Neuron (in vitro differentiated cells): ENCODE data around the gene PIAS1.
"Not testable (repeated sequence)": the region's sequence is repeated elsewhere in the genome, so short reads cannot be mapped to it uniquely, and the experiment has no call there.

Experiments used
- H2AFZ ChIP-seq: one replicate; pipeline ENCODE4 v1.6.1; 2013; ENCODE audit warnings: low read depth, mild to moderate bottlenecking, inconsistent platforms, low read length, moderate library complexity
- H3K27me3 ChIP-seq: one replicate; pipeline ENCODE4 v1.6.1; 2013; ENCODE audit warnings: low read length; ENCODE audit not compliant: insufficient read depth
- H3K36me3 ChIP-seq: one replicate; pipeline ENCODE4 v1.6.1; 2013; ENCODE audit warnings: low read length; ENCODE audit not compliant: insufficient read depth
- H3K4me1 ChIP-seq: one replicate; pipeline ENCODE4 v1.6.1; 2013; ENCODE audit warnings: low read length; ENCODE audit not compliant: insufficient read depth
- H3K4me3 ChIP-seq: 2 replicates; pipeline ENCODE4 v1.5.1; 2013; ENCODE audit warnings: mild to moderate bottlenecking, low read length, moderate library complexity
- H3K9me3 ChIP-seq: one replicate; pipeline ENCODE4 v1.6.1; 2013; ENCODE audit warnings: low read length

Gene PIAS1

DNA sequence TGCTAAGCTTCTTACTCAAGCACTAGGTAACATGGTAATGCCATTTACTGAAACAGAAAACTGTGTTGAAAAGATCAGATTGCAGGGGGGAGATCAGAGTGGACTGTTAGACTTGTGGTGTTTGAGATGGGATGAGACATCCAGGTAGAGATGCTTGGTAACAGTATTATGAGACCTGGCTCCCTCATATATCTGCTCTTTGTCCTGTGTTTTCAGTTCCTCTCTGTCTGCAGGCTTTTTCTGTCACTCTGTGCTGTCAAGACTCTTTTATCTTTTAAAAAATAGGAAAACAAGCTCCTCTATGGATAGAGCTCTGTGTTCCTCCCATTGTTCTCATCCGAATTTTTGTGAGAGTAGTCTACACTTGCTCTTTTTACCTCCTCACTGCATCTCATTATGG, 103.0 kb downstream of the PIAS1 start:
- H3K9me3 ChIP-seq = peaks cover 2% of the 10 kb centered on the region
- H3K27me3 ChIP-seq = no peaks in the 10 kb centered on the region
- H3K4me1 ChIP-seq = no peaks in the 10 kb centered on the region
- no peak overlapping the region for H3K4me3 ChIP-seq
- H3K36me3 ChIP-seq = peaks cover 40% of the 10 kb centered on the region
- H2AFZ ChIP-seq = no peak overlapping the region

DNA sequence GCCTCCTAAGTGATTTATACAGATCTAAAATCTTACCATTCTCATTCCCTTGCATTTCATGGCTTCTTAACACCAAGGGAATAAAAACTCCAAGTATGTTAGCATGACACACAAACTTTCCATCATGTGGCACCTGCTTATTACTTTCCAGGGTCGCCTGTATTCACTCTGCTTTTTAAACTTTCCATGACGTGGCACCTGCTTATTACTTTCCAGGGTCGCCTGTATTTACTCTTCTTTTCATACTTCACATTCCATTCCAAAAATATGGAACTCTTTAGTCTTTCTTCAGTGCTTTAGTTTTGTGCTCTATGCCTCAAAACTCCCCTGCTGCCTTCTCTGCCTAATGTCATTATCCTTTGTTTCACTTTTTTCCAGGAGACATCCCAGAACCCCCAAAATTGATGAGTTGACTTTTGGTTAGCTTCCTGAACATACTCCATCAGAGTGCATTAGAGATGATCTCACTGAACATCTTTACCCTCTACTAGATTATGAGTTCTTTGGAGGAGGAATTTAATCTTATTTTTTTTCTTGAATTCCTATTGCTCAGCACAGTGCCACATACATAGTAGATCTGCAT, 104.0 kb downstream of the PIAS1 start:
- Histone ChIP-seq H3K36me3 (peaks cover 50% of the 10 kb centered on the region), H2AFZ (no peak overlapping the region), H3K9me3 (peaks cover 2% of the 10 kb centered on the region), H3K4me3 (no peak overlapping the region), H3K27me3 (no peaks in the 10 kb centered on the region), H3K4me1 (no peaks in the 10 kb centered on the region)

DNA sequence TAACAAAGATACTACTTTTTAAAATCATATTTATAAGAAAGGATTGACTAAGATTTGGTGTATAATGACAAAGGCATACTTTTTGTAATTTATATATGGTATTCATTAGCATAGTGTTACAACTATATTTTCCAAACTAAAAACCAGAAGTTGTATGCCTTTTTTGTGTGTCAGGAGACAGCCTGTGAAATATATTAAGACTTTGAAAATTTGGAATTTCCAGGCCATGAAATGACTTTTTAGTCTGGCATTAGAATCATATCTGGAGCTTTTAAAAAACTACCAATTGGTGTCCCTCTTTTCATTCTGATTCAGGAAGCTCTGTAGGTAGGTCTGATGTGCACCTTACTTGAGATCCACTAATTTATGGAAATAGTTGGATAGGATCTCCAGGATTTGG, 109.1 kb downstream of the PIAS1 start:
- H3K4me3 ChIP-seq = no peak overlapping the region
- no peaks in the 10 kb centered on the region for H3K4me1 ChIP-seq
- H3K36me3 ChIP-seq = peaks cover 41% of the 10 kb centered on the region
- H3K9me3 ChIP-seq = peaks cover 2% of the 10 kb centered on the region
- H3K27me3 ChIP-seq = no peaks in the 10 kb centered on the region
- H2AFZ ChIP-seq = no peak overlapping the region

DNA sequence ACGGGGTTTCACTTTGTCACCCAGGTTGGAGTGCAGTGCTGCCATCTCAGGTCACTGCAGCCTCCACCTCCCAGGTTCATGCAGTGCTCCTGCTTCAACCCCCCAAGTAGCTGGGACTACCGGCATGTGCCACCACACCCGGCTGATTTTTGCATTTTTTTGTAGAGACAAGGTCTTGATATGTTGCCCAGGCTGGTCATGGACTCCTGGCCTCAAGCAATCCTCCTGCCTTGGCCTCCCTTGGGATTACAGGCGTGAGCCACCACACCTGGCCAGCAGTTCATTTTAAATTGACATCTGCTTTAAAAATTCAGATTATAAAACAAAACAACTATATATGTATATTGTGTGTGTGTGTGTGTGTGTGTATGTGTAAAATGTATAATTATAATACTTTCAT, 112.7 kb downstream of the PIAS1 start:
- Histone ChIP-seq H3K27me3 (no peaks in the 10 kb centered on the region), H3K36me3 (peaks cover 31% of the 10 kb centered on the region), H2AFZ (no peak overlapping the region), H3K9me3 (no peaks in the 10 kb centered on the region), H3K4me1 (no peaks in the 10 kb centered on the region), H3K4me3 (no peak overlapping the region)

DNA sequence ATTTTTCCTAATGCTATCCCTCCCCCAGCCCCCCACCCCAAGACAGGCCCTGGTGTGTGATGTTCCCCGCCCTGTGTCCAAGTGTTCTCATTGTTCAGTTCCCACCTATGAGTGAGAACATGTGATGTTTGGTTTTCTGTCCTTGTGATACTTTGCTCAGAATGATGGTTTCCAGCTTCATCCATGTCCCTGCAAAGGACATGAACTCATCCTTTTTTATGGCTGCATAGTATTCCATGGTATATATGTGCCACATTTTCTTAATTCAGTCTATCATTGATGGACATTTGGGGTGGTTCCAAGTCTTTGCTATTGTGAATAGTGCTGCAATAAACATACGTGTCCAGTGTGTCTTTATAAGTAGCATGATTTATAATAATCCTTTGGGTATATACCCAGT, 117.9 kb downstream of the PIAS1 start:
- not testable (repeated sequence) for H3K4me1 ChIP-seq, H2AFZ ChIP-seq, H3K27me3 ChIP-seq, H3K9me3 ChIP-seq, H3K4me3 ChIP-seq
- H3K36me3 ChIP-seq = peaks cover 39% of the 10 kb centered on the region

DNA sequence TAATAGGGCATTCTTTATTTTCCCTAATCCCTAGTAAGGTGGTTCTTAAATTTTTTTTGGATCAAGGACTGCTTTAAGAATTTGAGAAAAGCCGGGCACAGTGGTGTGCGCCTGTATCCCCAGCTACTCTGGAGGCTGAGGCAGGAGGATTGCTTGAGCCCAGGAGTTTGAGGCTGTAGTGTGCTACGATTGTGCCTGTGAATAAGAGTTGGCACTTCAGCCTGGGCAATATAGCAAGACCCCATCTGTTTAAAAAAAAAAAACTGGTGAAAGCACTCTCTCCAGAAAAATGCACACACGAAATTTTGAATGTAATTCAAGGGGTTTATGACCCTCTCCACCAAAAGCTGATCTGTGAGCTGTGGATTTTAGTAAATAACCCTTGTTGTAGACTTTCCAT, 119.0 kb downstream of the PIAS1 start:
- Histone ChIP-seq H3K9me3 (no peaks in the 10 kb centered on the region), H3K4me3 (no peak overlapping the region), H3K4me1 (no peaks in the 10 kb centered on the region), H3K27me3 (no peaks in the 10 kb centered on the region), H2AFZ (no peak overlapping the region), H3K36me3 (peaks cover 48% of the 10 kb centered on the region)

DNA sequence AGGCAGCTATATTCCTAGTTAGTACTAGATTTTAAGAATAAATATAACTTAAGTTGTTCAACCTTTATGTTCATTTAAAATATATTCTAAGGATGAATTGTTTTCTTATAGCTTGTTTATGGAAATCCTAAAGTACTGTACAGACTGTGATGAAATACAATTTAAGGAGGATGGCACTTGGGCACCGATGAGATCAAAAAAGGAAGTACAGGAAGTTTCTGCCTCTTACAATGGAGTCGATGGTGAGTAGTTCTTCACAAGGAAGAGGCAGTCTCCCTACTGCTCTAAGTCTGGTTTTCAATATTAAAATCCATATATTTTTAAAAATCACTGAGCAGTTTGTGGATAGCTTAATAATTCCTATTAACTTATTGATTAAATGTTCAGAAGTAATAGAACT, 121.4 kb downstream of the PIAS1 start:
- H3K9me3 ChIP-seq = no peaks in the 10 kb centered on the region
- no peaks in the 10 kb centered on the region for H3K4me1 ChIP-seq
- H3K4me3 ChIP-seq = no peak overlapping the region
- H3K36me3 ChIP-seq = peaks cover 60% of the 10 kb centered on the region
- H3K27me3 ChIP-seq = no peaks in the 10 kb centered on the region
- H2AFZ ChIP-seq = no peak overlapping the region

DNA sequence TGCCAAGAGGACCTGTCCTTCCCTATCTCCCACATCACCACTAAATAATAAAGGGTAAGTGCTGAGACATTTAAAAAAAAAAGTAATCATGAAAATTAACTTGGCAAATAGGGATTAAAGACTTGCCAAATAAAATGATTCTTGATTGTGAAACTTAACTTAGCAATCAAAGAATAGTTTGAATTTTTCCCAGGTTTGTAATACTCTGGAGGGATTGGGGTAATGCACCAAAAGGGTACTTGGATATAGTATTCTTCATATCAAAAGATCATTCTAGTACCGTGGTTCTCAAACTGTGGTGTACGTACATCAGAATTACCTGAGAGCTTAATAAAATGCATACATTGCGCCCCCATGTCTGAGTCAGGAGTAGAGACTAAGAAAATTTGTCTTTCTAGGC, 122.5 kb downstream of the PIAS1 start:
- Histone ChIP-seq H3K4me1 (no peaks in the 10 kb centered on the region), H3K27me3 (no peaks in the 10 kb centered on the region), H3K36me3 (peaks cover 70% of the 10 kb centered on the region), H2AFZ (no peak overlapping the region), H3K4me3 (no peak overlapping the region), H3K9me3 (no peaks in the 10 kb centered on the region)

DNA sequence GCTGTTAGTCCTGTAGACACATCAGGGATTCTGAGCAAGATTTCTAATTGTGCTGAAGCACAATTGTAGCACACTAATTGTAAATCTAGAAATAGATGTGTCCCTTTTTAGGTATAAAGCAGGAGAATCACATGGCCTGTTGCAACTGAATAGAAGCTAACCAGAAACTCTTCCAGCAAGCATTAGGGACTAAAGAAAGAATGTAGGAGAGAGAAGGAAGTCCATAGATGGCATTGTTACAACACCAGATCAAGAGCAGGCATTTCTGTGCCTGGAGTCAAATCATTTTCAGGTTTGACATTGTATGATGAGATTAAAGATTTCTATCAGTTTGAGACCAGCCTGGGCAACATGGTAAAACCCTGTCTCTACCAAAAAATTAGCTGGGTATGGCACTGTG, 123.6 kb downstream of the PIAS1 start:
- peaks cover 77% of the 10 kb centered on the region for H3K36me3 ChIP-seq
- H3K4me3 ChIP-seq = no peak overlapping the region
- H3K9me3 ChIP-seq = no peaks in the 10 kb centered on the region
- H2AFZ ChIP-seq = no peak overlapping the region
- H3K4me1 ChIP-seq = no peaks in the 10 kb centered on the region
- H3K27me3 ChIP-seq = no peaks in the 10 kb centered on the region

DNA sequence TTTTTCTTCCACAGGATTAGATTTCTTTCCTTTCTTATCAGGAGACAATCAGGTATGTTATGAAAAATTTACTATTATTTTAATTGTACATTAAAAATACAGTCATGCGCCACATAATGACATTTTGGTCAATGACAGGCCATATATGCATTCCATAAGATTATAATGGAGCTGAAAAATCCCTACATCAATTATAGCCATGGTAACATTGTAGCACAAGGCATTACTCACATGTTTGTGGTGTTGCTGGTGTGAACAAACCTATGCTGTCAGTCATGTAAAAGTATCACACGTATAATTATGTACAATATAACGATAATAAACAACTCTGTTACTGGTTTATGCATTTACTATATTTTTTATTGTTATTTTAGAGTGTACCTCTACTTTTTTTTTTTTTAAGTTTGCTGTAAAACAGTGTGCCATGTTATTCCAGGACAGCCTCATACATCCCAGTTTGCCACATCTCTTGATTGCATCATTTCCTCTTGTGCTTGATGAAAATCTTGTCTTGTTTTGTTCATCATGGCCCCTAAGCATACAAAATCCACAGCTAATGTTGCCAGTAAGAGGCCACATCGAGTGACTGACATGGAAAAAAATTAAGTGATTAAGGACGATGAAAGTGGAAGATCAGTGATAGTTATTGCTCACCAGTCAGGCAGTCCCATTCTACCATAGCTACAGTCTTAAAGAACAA, 129.7 kb downstream of the PIAS1 start:
- Histone ChIP-seq H3K9me3 (peaks cover 1% of the 10 kb centered on the region), H3K36me3 (peaks cover 81% of the 10 kb centered on the region), H3K4me3 (no peak overlapping the region), H3K27me3 (no peaks in the 10 kb centered on the region), H2AFZ (no peak overlapping the region), H3K4me1 (no peaks in the 10 kb centered on the region)

DNA sequence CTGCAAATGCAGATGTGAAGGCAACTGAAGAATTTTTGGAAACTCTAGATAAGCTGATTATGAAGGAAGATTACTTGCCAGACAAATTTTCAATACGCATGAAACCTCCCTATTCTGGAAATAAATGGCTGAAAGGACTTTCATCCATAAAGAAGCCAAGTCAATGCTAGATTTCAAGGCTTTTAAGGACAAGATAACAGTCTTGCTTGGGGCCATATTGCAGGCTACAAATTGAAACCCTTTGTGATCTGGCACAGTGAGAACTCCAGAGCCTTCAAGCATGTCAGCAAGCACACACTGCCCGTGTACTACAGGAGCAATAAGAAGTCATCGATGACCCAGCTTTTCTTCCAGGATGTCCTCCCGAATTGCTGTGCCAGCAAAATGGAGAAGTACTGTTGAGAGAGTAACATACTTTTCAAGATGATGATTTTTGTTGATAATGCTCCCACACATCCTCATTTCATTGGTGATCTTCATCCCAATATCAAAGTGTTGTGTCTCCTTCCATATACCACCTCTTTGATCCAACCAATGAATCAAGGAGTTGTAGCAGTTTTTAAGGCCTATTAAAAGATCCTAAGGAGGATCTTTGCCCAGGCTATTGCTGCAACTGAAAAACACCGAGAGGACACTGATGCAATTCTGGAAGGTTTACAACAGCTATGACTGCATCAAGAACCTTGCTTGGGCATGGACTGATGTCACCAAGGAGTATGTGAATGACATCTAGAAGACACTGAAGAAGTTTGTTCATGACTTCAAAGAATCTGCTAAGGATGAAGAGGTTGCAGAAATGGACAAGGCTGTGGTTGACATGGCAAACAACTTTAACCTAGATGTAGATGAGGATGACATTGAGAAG, 130.7 kb downstream of the PIAS1 start:
- H2AFZ ChIP-seq = no peak overlapping the region
- H3K9me3 ChIP-seq = peaks cover 1% of the 10 kb centered on the region
- H3K27me3 ChIP-seq = no peaks in the 10 kb centered on the region
- H3K36me3 ChIP-seq = peaks cover 79% of the 10 kb centered on the region
- no peaks in the 10 kb centered on the region for H3K4me1 ChIP-seq
- no peak overlapping the region for H3K4me3 ChIP-seq

DNA sequence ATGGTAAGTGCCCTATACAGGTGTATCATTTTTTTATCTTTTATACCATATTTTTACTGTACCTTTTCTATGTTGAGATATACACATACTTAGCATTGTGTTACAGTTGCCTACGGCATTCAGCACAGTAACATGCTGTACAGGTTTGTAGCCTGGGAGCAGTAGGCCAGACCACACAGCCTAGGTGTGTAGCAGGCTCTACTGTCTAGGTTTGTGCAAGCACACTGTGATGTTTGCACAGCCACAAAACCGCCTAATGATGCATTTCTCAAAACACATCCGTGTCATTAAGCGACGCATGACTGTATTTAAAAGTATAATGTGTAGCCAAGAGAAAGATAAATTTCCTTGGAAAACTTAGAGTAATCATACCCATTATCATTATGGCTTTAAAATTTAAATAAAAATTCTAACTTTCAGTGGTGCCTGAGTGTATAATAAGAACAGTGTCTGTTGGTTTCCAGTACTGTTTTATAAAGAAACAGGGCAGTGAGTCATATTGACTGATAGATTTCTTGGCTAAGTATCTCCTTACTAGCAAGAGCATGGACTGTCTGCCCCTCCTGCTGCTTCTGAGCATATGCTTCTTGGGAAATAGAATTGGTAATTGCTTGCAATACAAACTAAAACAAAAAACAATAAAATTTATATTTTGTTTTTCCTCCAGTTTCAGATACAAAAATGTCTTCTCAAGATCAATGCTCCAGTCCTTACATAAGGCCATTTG, 132.7 kb downstream of the PIAS1 start:
- Histone ChIP-seq H3K9me3 (peaks cover 1% of the 10 kb centered on the region), H3K4me3 (no peak overlapping the region), H3K36me3 (peaks cover 73% of the 10 kb centered on the region)

DNA sequence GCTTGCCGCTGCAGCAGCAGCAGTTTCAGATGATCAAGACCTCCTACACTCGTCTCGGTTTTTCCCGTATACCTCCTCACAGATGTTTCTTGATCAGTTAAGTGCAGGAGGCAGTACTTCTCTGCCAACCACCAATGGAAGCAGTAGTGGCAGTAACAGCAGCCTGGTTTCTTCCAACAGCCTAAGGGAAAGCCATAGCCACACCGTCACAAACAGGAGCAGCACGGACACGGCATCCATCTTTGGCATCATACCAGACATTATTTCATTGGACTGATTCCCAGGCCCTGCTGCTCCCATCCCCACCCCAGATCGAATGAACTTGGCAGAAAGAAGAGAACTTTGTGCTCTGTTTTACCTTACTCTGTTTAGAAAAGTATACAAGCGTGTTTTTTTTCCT, 133.4 kb downstream of the PIAS1 start:
- H3K4me3 ChIP-seq = no peak overlapping the region
- no peaks in the 10 kb centered on the region for H3K27me3 ChIP-seq
- H2AFZ ChIP-seq = no peak overlapping the region
- H3K4me1 ChIP-seq = no peaks in the 10 kb centered on the region
- peaks cover 1% of the 10 kb centered on the region for H3K9me3 ChIP-seq
- peaks cover 78% of the 10 kb centered on the region for H3K36me3 ChIP-seq

More for the DNA sequence above, 132.7 kb downstream of the PIAS1 start:
- Histone ChIP-seq H3K27me3 (no peaks in the 10 kb centered on the region), H3K4me1 (no peaks in the 10 kb centered on the region), H2AFZ (no peak overlapping the region)
